ENCODE data around the gene SFXN3.

SFXN3 gene

DNA sequence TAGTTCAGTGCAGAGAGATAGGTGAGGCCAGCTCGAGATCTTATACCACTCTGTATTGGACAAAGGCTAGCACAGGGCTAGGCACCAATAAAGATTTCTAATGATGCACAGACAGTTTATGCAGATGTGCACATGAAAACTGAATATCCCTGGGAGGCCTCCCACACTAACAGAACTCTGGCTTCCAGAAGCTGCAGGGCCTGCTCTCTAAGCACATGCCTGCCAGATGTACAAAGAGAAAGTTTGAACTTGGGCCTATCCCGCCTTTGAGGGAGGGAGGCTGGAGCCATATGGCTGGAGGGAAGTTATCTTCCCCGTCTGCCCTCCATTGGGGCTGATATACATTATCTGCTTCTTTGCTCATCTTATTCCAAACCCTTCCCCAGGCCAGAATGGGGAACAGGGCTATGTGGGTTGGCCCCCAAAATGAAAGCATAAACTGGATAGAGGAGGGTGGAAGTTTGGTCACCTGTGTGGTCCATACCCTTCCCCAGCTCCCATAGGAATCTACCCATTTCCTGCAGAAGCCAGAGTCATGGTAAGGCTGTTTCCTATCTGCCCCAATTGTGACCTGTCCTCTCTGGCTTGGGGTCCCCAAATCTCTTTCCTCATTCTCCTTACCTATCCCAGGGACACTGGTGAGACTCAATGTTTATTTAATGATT is 34.6 kb downstream of the SFXN3 start:
- no peak overlapping the region for H3K4me3 ChIP-seq (ENCODE audit: low read depth, low read length)
- peak; percentile 72 for DNase-seq (ENCODE audit: low read depth)
- TF ChIP-seq, protein P1, sequence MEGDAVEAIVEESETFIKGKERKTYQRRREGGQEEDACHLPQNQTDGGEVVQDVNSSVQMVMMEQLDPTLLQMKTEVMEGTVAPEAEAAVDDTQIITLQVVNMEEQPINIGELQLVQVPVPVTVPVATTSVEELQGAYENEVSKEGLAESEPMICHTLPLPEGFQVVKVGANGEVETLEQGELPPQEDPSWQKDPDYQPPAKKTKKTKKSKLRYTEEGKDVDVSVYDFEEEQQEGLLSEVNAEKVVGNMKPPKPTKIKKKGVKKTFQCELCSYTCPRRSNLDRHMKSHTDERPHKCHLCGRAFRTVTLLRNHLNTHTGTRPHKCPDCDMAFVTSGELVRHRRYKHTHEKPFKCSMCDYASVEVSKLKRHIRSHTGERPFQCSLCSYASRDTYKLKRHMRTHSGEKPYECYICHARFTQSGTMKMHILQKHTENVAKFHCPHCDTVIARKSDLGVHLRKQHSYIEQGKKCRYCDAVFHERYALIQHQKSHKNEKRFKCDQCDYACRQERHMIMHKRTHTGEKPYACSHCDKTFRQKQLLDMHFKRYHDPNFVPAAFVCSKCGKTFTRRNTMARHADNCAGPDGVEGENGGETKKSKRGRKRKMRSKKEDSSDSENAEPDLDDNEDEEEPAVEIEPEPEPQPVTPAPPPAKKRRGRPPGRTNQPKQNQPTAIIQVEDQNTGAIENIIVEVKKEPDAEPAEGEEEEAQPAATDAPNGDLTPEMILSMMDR (conservative IDR thresholded peaks at IDR 0.05; ENCODE audit: low read depth, low read length), result no peak

DNA sequence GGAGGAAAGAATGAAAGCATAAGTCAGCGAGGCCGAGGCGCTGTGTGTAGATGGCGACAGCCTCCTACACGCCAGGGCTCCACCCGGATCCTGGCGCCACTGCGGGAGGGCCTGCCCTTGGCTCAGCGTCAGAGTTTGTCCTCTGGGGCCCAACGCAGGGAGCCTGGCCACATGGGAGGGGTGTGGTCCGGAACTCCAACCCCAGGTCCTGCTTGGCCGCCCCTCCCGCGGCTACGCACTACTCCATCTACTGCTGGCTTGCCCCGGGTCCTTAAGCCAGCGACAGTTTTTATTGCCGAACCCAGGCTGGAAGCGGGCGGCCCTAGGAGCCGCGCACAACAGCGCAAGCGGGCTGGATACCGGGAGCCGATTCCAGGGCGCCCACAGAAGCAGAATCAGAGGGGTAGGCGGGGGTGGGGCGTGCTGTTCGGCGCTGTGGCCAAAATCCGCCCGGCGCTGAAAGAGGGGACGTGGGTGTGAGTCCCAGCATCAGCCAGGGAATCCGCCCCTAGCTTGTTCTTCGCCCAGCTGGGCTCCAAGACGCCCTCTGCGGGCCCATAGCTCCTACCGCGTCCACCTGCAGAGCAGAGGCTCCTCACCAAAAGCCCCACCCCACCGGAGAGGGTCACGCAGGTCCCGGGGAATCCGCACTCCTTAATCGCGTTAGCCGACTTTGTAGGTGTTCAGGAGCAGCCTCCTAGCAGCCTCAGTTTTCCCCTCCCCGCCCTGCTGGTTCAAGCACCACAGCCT is 35.3 kb downstream of the SFXN3 start:
- TF ChIP-seq, protein P1 (conservative IDR thresholded peaks at IDR 0.05; ENCODE audit: low read depth, low read length), result peak; percentile 62
- DNase-seq (ENCODE audit: low read depth), result peak; percentile 52

DNA sequence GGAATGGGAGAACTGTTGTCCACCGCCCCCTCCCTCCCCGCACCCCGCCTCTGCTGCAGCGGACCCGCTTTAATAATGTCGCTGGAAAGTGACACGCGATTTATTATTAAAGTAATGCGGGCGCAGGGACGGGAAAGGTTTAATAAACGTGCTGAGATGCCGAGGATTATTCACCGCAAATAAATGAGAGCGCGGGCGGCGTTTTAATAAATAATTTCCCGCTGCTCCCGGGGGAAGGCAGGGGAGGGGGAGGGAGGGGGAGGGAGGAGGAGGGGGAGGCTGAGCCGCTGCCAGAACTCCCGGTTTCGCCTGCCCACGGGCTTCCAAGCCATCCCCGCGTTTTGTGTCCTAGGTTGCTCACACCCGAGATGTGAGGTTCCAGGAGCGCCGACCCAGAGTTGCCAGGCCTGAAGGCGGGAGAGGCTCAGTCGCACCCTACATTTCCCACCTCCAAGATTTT is 35.9 kb downstream of the SFXN3 start:
- peak overlapping the region; percentile 62 for H3K4me3 ChIP-seq (ENCODE audit: low read depth, low read length)
- TF ChIP-seq, protein P1 (conservative IDR thresholded peaks at IDR 0.05; ENCODE audit: low read depth, low read length), result no peak
- DNase-seq (ENCODE audit: low read depth), result no peak

More for the DNA sequence above, 35.3 kb downstream of the SFXN3 start:
- H3K4me3 ChIP-seq (ENCODE audit: low read depth, low read length), result peak overlapping the region; percentile 43

DNA sequence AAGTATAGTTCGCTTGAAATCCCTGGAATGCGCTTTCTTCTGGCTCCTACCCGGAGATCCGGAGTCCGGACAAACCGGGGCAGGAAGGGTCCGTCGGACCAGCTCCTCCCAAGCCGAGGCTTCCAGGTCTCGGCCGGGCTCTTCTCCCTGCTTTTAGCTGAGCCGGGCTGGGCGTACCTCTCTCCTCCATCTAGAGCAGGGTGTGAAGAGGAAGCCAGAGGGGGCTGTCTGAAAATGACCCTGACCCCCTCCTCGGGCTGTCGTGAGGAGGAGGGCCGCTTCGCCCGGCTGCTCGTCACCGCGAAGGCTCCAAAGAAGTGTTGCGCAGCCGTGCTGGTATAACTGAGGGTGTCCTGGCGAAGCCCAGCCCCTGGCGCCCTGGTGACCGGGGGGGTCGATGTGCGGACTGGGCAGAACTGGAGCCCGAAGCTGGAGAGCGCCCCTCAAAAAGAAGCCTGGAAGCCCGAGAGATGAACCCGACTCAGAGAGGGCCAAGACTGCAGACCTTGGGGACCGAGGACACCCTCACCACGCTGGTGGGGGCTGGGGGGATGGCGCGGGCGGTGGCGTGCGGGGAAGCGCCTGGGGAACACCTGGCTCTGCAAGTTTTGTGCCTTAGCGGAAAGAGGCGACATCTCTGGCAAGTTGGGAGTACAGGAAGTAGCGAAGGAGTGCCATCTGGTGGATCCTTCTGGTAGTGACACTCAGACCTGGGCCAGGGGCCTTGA is 36.5 kb downstream of the SFXN3 start:
- TF ChIP-seq, protein P1 (conservative IDR thresholded peaks at IDR 0.05; ENCODE audit: low read depth, low read length), result peak; percentile 92
- peak overlapping the region; percentile 62 for H3K4me3 ChIP-seq (ENCODE audit: low read depth, low read length)
- peak; percentile 87 for DNase-seq (ENCODE audit: low read depth)

DNA sequence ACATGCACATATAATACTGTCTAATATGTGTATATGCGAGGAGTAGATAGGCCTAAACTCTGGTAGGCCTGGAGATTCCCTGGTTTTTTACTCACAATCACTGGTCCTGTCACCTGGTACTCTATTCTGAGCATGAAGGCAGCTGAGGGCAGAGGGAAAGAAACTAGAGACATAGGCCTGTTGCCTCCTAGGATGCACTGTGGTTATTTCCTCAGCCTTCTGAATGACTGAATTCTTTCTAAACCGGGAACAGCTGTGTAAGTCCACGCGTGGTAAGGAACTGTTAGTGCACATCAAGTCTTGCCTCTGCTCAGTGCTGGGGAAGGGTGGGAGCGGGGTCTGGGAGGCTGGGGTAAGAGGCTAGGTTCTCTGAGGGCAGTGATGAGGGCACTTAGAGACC is 38.4 kb downstream of the SFXN3 start:
- DNase-seq (ENCODE audit: low read depth), result no peak
- no peak overlapping the region for H3K4me3 ChIP-seq (ENCODE audit: low read depth, low read length)
- TF ChIP-seq, protein P1 (conservative IDR thresholded peaks at IDR 0.05; ENCODE audit: low read depth, low read length), result no peak

DNA sequence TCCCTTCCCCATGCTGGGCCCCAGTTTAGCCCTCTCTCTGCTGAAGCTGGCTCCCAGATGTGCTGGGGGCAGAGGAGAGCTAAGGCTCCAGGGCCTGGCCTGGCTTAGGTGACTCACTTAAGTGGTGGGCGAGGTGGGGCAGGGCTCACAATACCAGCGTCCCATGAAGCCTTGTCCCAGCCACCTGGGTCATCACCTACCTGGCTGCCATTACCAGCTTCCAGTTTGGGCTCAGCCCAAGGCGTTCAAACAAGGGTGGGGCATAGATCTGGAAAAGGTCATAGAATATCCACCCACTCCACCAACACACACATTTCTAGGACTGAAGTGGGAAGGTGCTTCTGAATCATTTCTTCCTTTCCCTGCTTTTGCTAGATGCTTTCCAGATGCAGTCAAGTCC is 39.1 kb downstream of the SFXN3 start:
- DNase-seq (ENCODE audit: low read depth), result no peak
- TF ChIP-seq, protein P1 (conservative IDR thresholded peaks at IDR 0.05; ENCODE audit: low read depth, low read length), result no peak
- H3K4me3 ChIP-seq (ENCODE audit: low read depth, low read length), result no peak overlapping the region

Measured in choroid plexus epithelial cell (primary cell).